ENCODE data around the gene PDZD4.
"Not testable (repeated sequence)": the region's sequence is repeated elsewhere in the genome, so short reads cannot be mapped to it uniquely, and the experiment has no call there.

The PDZD4 gene

DNA sequence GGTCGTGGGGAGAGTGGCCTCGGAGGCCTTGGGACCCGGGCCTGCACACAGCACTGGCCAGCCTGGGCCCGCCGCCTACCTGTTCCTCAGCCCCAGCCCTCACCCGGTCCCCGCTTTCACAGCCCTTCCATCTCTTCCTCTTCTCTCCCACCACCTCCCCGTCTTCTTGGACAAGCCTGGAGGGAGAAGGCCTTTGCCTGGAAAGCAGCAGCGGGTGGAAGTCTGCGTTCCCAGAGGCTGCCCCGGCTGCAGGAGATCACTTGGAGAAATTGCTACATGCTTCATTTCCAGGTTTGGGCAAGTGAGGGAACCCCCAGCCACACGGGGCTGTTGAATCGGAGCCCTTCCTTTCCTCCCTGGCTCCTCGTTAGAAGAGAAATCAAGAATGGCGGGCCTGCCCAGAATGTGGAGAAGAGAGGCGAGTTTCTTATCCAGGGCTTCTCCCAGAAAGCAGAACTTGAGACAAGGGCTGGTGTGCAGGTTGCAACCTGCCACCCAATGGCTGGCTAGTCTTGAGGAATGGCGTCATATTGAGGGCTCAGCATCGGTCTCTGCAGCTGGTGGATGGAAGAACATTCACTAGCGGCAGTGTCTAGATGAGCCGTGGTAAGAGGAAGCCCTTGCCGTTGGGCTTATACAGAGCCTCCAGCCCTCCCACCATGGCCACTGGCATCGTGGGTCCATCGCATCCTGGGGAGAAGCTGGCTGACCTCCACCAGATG lies 1.2 kb upstream of the PDZD4 start:
- DNase-seq (ENCODE audit: low read depth) = no peak

- no peak for DNase-seq (ENCODE audit: low read depth)
Observed at GRCh38 chrX:153830640-153831428, 490 bp upstream of the PDZD4 start.

GRCh38 chrX:153829549-153829798 lies 870 bp downstream of the PDZD4 start:
- DNase-seq (ENCODE audit: low read depth) = no peak

GRCh38 chrX:153828723-153829548 lies 1.4 kb downstream of the PDZD4 start:
- no peak for DNase-seq (ENCODE audit: low read depth)

DNA sequence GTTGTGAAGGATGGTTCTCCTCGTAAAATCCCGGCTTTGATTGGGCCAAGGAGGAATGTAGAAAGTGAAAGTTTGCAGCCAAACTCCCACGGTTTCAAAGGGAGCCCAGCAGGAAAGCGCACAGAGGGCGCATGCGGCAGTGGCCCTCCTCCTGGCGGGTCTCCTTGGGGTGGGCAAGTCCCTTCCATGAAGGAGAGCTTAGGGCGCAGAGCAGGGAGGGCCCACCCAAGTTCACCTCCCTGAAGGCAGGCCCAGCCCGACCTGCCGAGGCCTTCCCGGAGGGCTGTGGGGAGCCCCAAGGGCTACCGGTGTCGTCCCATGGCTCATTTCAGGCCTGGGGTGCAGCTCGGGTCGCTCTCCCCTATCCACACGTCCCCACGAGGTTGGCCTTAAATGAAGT lies 2.0 kb downstream of the PDZD4 start:
- no peak for DNase-seq (ENCODE audit: low read depth)

DNA sequence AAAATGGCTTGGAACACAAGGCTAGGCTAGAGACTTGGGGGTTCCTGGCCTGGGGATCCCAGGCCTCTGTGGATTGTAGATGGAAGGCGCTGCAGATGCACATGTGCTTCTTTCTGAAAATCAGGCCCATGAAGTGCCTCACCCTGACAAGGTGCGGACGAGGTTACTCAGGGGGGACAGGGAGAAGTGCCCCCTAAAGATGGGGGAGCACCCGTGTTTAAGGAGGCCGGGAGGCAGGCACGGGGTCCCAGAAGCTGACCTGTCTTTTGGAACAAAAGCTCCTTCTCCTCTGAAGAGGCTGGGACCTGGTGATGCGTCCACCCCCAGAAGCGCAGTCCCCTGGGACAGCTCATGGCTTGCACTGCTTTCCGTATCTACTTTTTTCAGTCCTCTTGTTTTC lies 2.4 kb downstream of the PDZD4 start:
- DNase-seq (ENCODE audit: low read depth) = no peak

DNA sequence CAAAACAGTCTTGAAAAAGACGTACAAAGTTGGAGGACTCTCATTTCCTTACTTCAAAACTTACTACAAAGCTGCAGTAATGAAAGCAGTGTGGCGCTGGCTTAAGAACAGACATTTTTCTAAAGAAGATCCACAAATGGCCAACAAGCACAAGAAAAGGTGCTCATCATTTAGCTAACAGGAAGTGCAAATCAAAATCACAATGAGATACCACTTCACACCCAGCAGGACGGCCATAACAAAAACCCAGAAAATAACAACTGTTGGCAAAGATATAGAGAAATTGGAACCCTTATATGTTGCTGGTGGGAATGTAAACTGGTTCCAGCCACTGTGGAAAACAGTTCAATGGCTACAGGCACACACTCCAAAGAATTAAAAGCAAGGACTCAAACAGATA lies 3.3 kb downstream of the PDZD4 start:
- no peak for DNase-seq (ENCODE audit: low read depth)

GRCh38 chrX:153825042-153825441 lies 5.3 kb downstream of the PDZD4 start:
- DNase-seq (ENCODE audit: low read depth) = no peak

GRCh38 chrX:153824348-153824747 lies 6.0 kb downstream of the PDZD4 start:
- no peak for DNase-seq (ENCODE audit: low read depth)

- DNase-seq (ENCODE audit: low read depth) = no peak
Observed at GRCh38 chrX:153821066-153821465, 9.3 kb downstream of the PDZD4 start.

GRCh38 chrX:153820601-153821000 lies 9.7 kb downstream of the PDZD4 start:
- no peak for DNase-seq (ENCODE audit: low read depth)

DNA sequence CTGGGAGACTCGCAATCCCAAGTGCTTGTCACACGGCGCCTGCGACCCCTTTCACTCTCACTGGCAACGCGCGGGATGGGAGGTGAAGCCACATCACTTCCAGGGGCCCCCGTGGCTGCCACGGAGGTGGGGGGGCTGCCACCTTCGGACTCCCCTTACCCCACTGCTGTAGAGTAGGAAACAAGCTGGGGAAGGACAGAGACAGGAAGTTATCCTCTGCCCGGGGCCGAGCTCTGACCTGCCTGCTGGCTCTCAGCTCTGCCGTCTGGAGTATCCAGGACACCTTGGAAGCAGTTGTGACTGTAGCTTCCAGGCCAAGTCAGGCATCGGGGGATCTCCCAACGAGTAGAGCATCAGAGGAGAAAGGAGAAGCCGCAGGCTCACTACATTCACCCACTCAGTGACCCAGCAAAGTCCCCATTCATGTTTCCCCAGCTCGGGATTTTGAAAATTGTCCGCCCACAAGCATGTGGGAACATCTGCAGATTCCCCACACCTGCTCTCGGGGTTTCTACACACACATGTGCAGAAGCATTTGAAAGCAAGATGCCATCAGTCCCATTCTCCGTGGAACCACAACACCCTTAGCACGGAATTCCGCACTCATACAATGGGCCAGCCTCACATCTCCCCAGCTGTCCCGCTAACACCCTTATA lies 10.8 kb downstream of the PDZD4 start:
- DNase-seq (ENCODE audit: low read depth) = no peak

DNA sequence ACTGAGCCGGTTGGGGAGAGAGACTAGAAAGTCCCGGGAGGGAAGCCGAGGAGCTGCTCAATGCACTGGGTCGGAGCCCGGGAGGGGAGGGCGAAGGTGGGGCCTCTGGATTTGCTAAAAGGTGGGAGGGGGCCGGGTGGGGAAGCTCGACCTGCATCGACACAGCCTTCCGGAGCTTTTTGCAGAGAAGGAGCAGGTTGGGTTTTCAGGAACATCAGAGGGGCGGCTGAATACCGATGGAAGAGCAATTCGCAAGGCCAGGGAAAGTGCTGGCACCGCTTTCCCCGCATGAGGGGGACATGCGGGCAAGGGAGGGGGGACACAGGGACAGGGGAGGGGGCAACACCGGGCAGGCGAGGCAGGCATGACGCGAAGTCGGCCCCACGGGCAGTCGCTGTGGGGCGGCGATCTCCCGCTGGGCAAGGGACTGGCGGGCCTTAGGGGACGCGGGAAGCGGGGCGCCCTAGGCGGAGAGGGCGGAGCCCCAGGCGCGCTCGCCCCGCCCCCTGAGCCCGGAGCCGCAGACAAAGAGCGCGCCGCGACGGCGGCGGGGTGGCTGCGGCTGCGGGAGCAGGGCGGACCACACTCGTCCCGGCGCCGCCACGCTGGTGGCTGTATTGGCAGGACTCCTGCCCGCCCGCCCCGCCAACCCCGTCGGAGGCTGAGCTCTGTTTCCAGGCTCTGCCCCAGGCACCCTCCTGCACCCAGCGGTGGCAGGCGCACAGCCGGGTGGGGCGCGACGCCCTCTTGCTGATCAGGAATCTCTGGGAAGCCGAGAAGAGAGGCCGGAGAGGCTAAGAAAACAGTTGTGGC lies 11.6 kb downstream of the PDZD4 start:
- peak; percentile 41 for DNase-seq (ENCODE audit: low read depth)

DNA sequence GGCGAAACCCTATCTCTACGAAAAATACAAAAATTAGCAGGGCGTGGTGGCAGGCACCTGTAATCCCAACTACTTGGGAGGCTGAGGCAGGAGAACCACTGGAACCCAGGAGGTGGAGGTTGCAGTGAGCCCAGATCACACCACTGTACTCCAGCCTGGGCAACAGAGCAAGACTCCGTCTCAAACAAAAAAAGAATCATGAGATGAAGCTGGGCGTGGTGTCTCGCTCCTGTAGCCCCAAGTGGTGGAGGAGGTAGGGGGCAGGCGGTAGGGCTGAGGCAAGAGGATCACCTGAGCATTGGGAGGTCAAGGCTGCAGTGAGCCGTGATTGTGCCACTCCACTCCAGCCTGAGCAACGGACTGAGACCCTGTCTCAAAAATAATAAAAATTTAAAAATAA lies 12.3 kb downstream of the PDZD4 start:
- not testable (repeated sequence) for DNase-seq (ENCODE audit: low read depth)

GRCh38 chrX:153816831-153817690 lies 13.3 kb downstream of the PDZD4 start:
- no peak for DNase-seq (ENCODE audit: low read depth)

DNA sequence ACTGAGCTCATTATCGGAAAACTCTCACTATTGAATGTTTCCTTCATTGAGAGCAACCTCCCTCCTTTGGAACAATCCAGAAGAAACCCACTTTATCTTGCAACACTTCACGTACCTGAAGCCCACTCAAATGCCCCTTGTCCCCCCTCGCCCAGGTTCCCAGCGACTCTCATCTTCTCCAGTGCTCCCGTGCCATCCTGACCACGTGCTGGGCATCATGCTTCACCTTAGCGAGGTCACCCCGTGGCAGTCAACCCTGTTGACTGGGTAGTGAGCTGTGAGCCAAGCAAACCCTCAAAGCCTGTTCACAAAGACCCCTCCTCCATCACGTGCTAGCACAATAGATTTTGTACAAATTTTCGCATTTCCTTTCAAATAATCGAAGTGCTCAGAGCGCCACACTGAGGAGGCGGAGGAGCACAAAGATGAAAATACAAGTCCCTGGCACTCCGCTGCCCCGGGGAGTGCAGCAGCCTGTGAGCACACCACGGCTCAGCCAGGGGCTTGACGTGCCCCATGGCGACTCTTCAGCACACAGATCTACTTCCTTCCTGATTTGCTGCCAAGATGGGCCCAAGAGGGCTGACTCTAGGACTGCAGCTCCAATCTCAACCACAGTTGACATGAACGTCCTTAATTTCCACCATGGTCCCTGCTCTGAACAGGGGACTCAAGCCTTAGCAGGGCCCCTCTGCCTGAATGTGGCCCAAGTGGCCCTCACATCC lies 15.6 kb downstream of the PDZD4 start:
- no peak for DNase-seq (ENCODE audit: low read depth)

GRCh38 chrX:153813161-153813560 lies 17.2 kb downstream of the PDZD4 start:
- no peak for DNase-seq (ENCODE audit: low read depth)

GRCh38 chrX:153812220-153812619 lies 18.1 kb downstream of the PDZD4 start:
- no peak for DNase-seq (ENCODE audit: low read depth)

DNA sequence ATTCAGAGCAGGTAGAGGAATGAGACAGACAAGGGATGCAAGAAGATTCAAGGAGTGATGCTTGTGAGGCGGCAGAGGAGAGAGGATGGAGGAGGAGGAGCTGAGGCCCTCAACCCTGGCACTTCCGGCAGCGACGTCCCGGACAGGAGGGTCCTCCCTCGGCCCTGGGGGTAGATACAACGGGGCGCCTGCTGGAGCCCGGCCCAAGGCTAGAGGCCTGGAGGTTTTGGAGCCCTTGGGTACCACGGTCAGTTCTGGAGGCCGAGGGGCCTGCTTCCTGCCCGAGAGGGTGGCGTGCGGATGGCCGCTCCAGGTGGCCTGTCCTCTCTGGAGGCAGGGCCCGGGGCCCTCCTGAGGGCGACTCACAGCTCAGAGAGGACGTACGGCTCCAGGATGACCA lies 22.4 kb downstream of the PDZD4 start:
- no peak for DNase-seq (ENCODE audit: low read depth)

GRCh38 chrX:153806999-153807575 lies 23.3 kb downstream of the PDZD4 start:
- no peak for DNase-seq (ENCODE audit: low read depth)
